ENCODE results near the gene UBE2H. TPM values are rescaled to one million over a fixed set of nuclear protein-coding genes. Genes with fewer than 3 reads are reported as not detected.

Gene UBE2H
- total RNA-seq, 1 donor from 2014 or later, result 68.5 TPM

- H3K36me3 ChIP-seq, result no peaks in the 10 kb centered on the region
- H3K27ac ChIP-seq, result no peak overlapping the region
- H3K9me3 ChIP-seq, result no peaks in the 10 kb centered on the region
- intact Hi-C loops (cut with DNase I), result loop anchor here (10.0 kb wide), 2 partner anchors 133 to 193 kb away; partner anchors contain the start of gene UBE2H
- no peak overlapping the region for H3K4me3 ChIP-seq
- no peaks in the 10 kb centered on the region for H3K27me3 ChIP-seq
- DNase-seq (ENCODE audit: extremely low spot score in 2 of 2), result no peak
- no peaks in the 10 kb centered on the region for H3K4me1 ChIP-seq
- TF ChIP-seq POLR2A (IDR thresholded peaks at IDR 0.05) (no peak), CTCF (IDR thresholded peaks at IDR 0.05) (no peak)
Observed at GRCh38 chr7:129821476-129821875, 131.3 kb downstream of the UBE2H start.

GRCh38 chr7:129816742-129817141 is 136.0 kb downstream of the UBE2H start:
- DNase-seq (ENCODE audit: extremely low spot score in 2 of 2), result no peak
- TF ChIP-seq POLR2A (IDR thresholded peaks at IDR 0.05) (no peak), POLR2AphosphoS5 (IDR thresholded peaks at IDR 0.05; ENCODE audit: insufficient read depth in 1 of 2, low read depth in 1 of 2) (no peak), CTCF (IDR thresholded peaks at IDR 0.05) (no peak)
- Histone ChIP-seq H3K9me3 (no peaks in the 10 kb centered on the region), H3K27me3 (no peaks in the 10 kb centered on the region), H3K4me3 (no peak overlapping the region), H3K4me1 (no peaks in the 10 kb centered on the region), H3K36me3 (no peaks in the 10 kb centered on the region), H3K27ac (no peak overlapping the region)
- intact Hi-C loops (cut with DNase I), result no loop called here

GRCh38 chr7:129807863-129808262 is 144.9 kb downstream of the UBE2H start:
- DNase-seq (ENCODE audit: extremely low spot score in 2 of 2), result no peak
- H3K27me3 ChIP-seq, result no peaks in the 10 kb centered on the region
- no peak overlapping the region for H3K4me3 ChIP-seq
- H3K36me3 ChIP-seq, result no peaks in the 10 kb centered on the region
- TF ChIP-seq POLR2AphosphoS5 (IDR thresholded peaks at IDR 0.05; ENCODE audit: insufficient read depth in 1 of 2, low read depth in 1 of 2) (no peak), CTCF (IDR thresholded peaks at IDR 0.05) (no peak), POLR2A (IDR thresholded peaks at IDR 0.05) (no peak)
- H3K9me3 ChIP-seq, result no peaks in the 10 kb centered on the region
- intact Hi-C loops (cut with DNase I), result no loop called here
- no peaks in the 10 kb centered on the region for H3K4me1 ChIP-seq
- H3K27ac ChIP-seq, result no peak overlapping the region

GRCh38 chr7:129804890-129805719 is 147.7 kb downstream of the UBE2H start:
- no peaks in the 10 kb centered on the region for H3K36me3 ChIP-seq
- no peaks in the 10 kb centered on the region for H3K9me3 ChIP-seq
- no peaks in the 10 kb centered on the region for H3K4me1 ChIP-seq
- DNase-seq (ENCODE audit: extremely low spot score in 2 of 2), result no peak
- H3K4me3 ChIP-seq, result no peak overlapping the region
- no peak overlapping the region for H3K27ac ChIP-seq
- TF ChIP-seq CTCF (IDR thresholded peaks at IDR 0.05), result no peak
- TF ChIP-seq POLR2A (IDR thresholded peaks at IDR 0.05), result no peak
- intact Hi-C loops (cut with DNase I), result no loop called here
- H3K27me3 ChIP-seq, result no peaks in the 10 kb centered on the region

GRCh38 chr7:129804111-129804889 is 148.5 kb downstream of the UBE2H start:
- Histone ChIP-seq H3K4me1 (no peaks in the 10 kb centered on the region), H3K4me3 (no peak overlapping the region), H3K36me3 (no peaks in the 10 kb centered on the region), H3K9me3 (no peaks in the 10 kb centered on the region), H3K27ac (no peak overlapping the region), H3K27me3 (no peaks in the 10 kb centered on the region)
- DNase-seq (ENCODE audit: extremely low spot score in 2 of 2), result no peak
- intact Hi-C loops (cut with DNase I), result no loop called here
- TF ChIP-seq POLR2AphosphoS5 (IDR thresholded peaks at IDR 0.05; ENCODE audit: insufficient read depth in 1 of 2, low read depth in 1 of 2) (no peak), POLR2A (IDR thresholded peaks at IDR 0.05) (no peak), CTCF (IDR thresholded peaks at IDR 0.05) (no peak)
